ENCODE results near the gene DIO3. TPM values are rescaled to one million over a fixed set of nuclear protein-coding genes. Genes with fewer than 3 reads are reported as not detected.

DIO3 gene
- polyA plus RNA-seq, 1 experiment, result not detected

DNA sequence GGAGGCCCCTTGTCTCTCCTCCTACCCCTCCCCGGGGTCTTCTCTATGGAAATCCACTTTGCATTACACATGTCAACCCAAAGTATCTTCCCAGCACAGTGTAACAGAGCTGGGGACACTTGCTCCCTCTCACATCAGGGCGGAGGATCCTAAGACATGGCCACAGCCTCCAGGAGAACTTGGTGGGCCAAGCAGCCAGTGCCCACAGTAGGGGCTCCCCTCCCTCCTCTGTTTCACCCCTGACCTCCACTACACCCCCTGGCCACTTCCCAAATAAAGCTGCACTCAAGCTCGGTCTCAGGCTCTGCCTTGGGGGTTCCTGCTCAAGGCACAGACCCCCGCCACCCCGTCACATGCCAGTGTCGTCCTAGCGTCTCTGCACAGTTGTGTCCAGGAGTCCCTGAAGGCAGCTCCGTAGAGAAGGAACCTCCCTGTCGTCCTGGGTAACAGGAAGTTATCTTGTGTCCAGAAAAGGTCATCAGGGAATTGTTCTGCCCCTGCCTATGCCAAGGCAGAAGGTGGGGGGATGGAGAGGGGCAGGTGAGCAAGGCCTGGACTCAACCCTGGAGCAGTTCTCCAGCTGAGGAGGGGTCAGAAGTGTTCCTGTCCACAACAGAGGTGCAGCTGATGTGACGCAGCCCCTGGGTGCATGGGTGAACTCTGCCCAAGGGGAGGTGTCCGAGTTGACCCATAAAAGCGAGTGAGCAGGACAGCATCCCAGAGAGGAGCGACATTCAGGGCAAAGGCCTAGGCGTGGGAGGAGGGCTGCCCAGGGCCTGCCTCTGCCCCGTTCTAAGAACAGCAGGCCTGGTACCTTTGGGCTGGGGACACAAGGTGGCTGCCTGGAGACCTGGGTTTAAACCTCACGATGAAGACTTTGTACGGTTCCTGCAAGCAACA lies 25.5 kb downstream of the DIO3 start:
- ChIA-PET CTCF (no interaction called here), POLR2A (no interaction called here)
- peaks cover 9% of the 10 kb centered on the region; the same call in 1 of the 2 replicates for H3K9me3 ChIP-seq (ENCODE audit: control insufficient read depth, insufficient read depth, low read length)
- no peak for TF ChIP-seq CTCF (IDR thresholded peaks at IDR 0.05; ENCODE audit: low read depth, low read length)
- DNase-seq (ENCODE audit: low read depth, low spot score), result no peak
- H3K27me3 ChIP-seq (ENCODE audit: control insufficient read depth, insufficient read depth, low read length), result peaks cover 8% of the 10 kb centered on the region
- H3K4me3 ChIP-seq (ENCODE audit: low read depth, low read length), result no peak overlapping the region
- H3K27ac ChIP-seq (ENCODE audit: low read depth, low read length), result no peak overlapping the region

GRCh38 chr14:101587441-101587911 lies 26.2 kb downstream of the DIO3 start:
- ChIA-PET POLR2A (no interaction called here), CTCF (no interaction called here)
- no peak for DNase-seq (ENCODE audit: low read depth, low spot score)
- Histone ChIP-seq H3K4me3 (ENCODE audit: low read depth, low read length) (no peak overlapping the region), H3K27me3 (ENCODE audit: control insufficient read depth, insufficient read depth, low read length) (peaks cover 8% of the 10 kb centered on the region), H3K9me3 (ENCODE audit: control insufficient read depth, insufficient read depth, low read length) (peaks cover 9% of the 10 kb centered on the region; the same call in 1 of the 2 replicates), H3K27ac (ENCODE audit: low read depth, low read length) (no peak overlapping the region)
- no peak for TF ChIP-seq CTCF (IDR thresholded peaks at IDR 0.05; ENCODE audit: low read depth, low read length)

- no peak for DNase-seq (ENCODE audit: low read depth, low spot score)
- Histone ChIP-seq H3K27ac (ENCODE audit: low read depth, low read length) (no peak overlapping the region), H3K9me3 (ENCODE audit: control insufficient read depth, insufficient read depth, low read length) (peaks cover 9% of the 10 kb centered on the region; the same call in 1 of the 2 replicates), H3K4me3 (ENCODE audit: low read depth, low read length) (no peak overlapping the region), H3K27me3 (ENCODE audit: control insufficient read depth, insufficient read depth, low read length) (peaks cover 8% of the 10 kb centered on the region)
- ChIA-PET CTCF (no interaction called here), POLR2A (no interaction called here)
- no peak for TF ChIP-seq CTCF (IDR thresholded peaks at IDR 0.05; ENCODE audit: low read depth, low read length)
These were observed 27.1 kb downstream of the DIO3 start for GRCh38 chr14:101588286-101588975.

DNA sequence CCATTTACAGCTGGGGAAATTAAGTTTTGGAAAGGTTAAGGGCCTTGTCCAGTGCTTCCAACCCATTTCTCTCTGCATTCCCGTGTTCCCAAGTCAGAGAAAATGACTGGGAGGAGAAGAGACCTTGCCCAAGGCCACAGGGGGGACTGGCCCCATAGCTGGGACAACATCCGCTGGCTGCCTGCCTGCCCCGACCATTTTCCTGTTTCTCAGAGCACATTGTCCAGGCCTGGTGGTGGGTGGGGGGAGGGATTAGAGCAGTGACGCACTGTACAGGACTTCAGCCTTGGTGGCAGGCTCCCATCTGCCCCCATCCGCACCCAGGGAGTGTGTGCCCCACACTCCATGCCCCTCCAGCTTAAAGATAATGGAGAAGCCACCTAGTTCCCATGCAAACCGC lies 27.7 kb downstream of the DIO3 start:
- ChIA-PET POLR2A (no interaction called here), CTCF (no interaction called here)
- no peak for TF ChIP-seq CTCF (IDR thresholded peaks at IDR 0.05; ENCODE audit: low read depth, low read length)
- DNase-seq (ENCODE audit: low read depth, low spot score), result no peak
- Histone ChIP-seq H3K27me3 (ENCODE audit: control insufficient read depth, insufficient read depth, low read length) (peaks cover 8% of the 10 kb centered on the region), H3K9me3 (ENCODE audit: control insufficient read depth, insufficient read depth, low read length) (peaks cover 6% of the 10 kb centered on the region; the same call in 1 of the 2 replicates), H3K27ac (ENCODE audit: low read depth, low read length) (no peak overlapping the region), H3K4me3 (ENCODE audit: low read depth, low read length) (no peak overlapping the region)

Measured in AG04450 (cell line).